Effector memory CD8-positive, alpha-beta T cell (primary cell): ENCODE data around the gene IGHMBP2.
A peak's percentile ranks its signal among the peaks of the same experiment; 100 is the strongest.

Source experiments
- ATAC-seq: fragments of 150-1000 bp; cut with Tn5 transposase; replicated peaks from 2 replicates; pipeline ENCODE4 v1.10.0; 2021; ENCODE audit warnings: mild to moderate bottlenecking, moderate library complexity
- DNase-seq, 3 experiments: peaks; one replicate each; pipeline ENCODE4 v3.0.0; 2021
- H3K27ac Mint-ChIP-seq, 2 donors: one replicate each; pipeline ENCODE4 v1.8.0; 2022; ENCODE audit warnings: mild to moderate bottlenecking in 2 of 2, mixed read lengths in 2 of 2, moderate library complexity in 2 of 2
- H3K27me3 Mint-ChIP-seq, 2 donors: one replicate each; pipeline ENCODE4 v1.8.0; 2022; ENCODE audit warnings: mixed read lengths in 2 of 2
- H3K36me3 Mint-ChIP-seq: one replicate; pipeline ENCODE4 v1.8.0; 2022; ENCODE audit warnings: mild to moderate bottlenecking, moderate library complexity, mixed read lengths; ENCODE audit not compliant: insufficient read depth
- H3K4me1 Mint-ChIP-seq, 2 donors: one replicate each; pipeline ENCODE4 v1.8.0; 2022; ENCODE audit warnings: low read depth in 2 of 2, mixed read lengths in 2 of 2
- H3K4me3 Mint-ChIP-seq, 2 donors: one replicate each; pipeline ENCODE4 v1.8.0; 2022; ENCODE audit warnings: mild to moderate bottlenecking in 2 of 2, mixed read lengths in 2 of 2, moderate library complexity in 2 of 2
- H3K9me3 Mint-ChIP-seq, 2 donors: one replicate each; pipeline ENCODE4 v1.8.0; 2022; ENCODE audit warnings: mixed read lengths in 2 of 2

Gene IGHMBP2

GRCh38 chr11:68897441-68897840 is 6.2 kb upstream of the IGHMBP2 start:
- no peak overlapping the region for H3K27ac Mint-ChIP-seq
- H3K27me3 Mint-ChIP-seq: no peaks in the 10 kb centered on the region
- H3K4me1 Mint-ChIP-seq: peaks cover 9 to 13% of the 10 kb centered on the region in 2 donors
- no peak for ATAC-seq
- DNase-seq: no peak
- no peak overlapping the region for H3K4me3 Mint-ChIP-seq
- H3K9me3 Mint-ChIP-seq: no peaks in the 10 kb centered on the region
- H3K36me3 Mint-ChIP-seq: peaks cover 56% of the 10 kb centered on the region

GRCh38 chr11:68900835-68901381 is 2.8 kb upstream of the IGHMBP2 start:
- no peak for DNase-seq
- H3K36me3 Mint-ChIP-seq: peaks cover 52% of the 10 kb centered on the region
- ATAC-seq: no peak
- H3K4me3 Mint-ChIP-seq: no peak overlapping the region
- H3K4me1 Mint-ChIP-seq: peaks cover 36 to 42% of the 10 kb centered on the region in 2 donors
- no peaks in the 10 kb centered on the region for H3K27me3 Mint-ChIP-seq
- H3K27ac Mint-ChIP-seq: no peak overlapping the region
- H3K9me3 Mint-ChIP-seq: no peaks in the 10 kb centered on the region

- Mint-ChIP-seq H3K27me3 (no peaks in the 10 kb centered on the region), H3K36me3 (peaks cover 39% of the 10 kb centered on the region), H3K4me1 (peaks cover 33 to 44% of the 10 kb centered on the region in 2 donors), H3K27ac (peak overlapping the region; percentile 89 to 98), H3K9me3 (no peaks in the 10 kb centered on the region), H3K4me3 (peak overlapping the region; percentile 94 to 99)
- DNase-seq: peak in 2 of 3 experiments; percentile 13 to 19
- peak; percentile 25 for ATAC-seq
These were observed 657 bp downstream of the IGHMBP2 start for GRCh38 chr11:68904248-68904847.

GRCh38 chr11:68905421-68906360 is 2.0 kb downstream of the IGHMBP2 start:
- Mint-ChIP-seq H3K27me3 (no peaks in the 10 kb centered on the region), H3K4me1 (peaks cover 33 to 44% of the 10 kb centered on the region in 2 donors), H3K4me3 (peak overlapping the region; percentile 94 to 99), H3K36me3 (peaks cover 42% of the 10 kb centered on the region), H3K9me3 (no peaks in the 10 kb centered on the region), H3K27ac (peak overlapping the region; percentile 89 to 98)
- DNase-seq (no peak), ATAC-seq (no peak)

- H3K9me3 Mint-ChIP-seq: no peaks in the 10 kb centered on the region
- ATAC-seq (no peak), DNase-seq (no peak)
- peaks cover 57% of the 10 kb centered on the region for H3K36me3 Mint-ChIP-seq
- no peaks in the 10 kb centered on the region for H3K27me3 Mint-ChIP-seq
- H3K27ac Mint-ChIP-seq: no peak overlapping the region
- H3K4me1 Mint-ChIP-seq: peaks cover 19 to 22% of the 10 kb centered on the region in 2 donors
- no peak overlapping the region for H3K4me3 Mint-ChIP-seq
These were observed 4.6 kb downstream of the IGHMBP2 start for GRCh38 chr11:68908273-68908672.

- no peak overlapping the region for H3K27ac Mint-ChIP-seq
- ATAC-seq (no peak), DNase-seq (no peak)
- H3K4me1 Mint-ChIP-seq: peaks cover 0 to 1% of the 10 kb centered on the region in 2 donors
- H3K4me3 Mint-ChIP-seq: no peak overlapping the region
- H3K27me3 Mint-ChIP-seq: no peaks in the 10 kb centered on the region
- H3K36me3 Mint-ChIP-seq: peaks cover 67% of the 10 kb centered on the region
- no peaks in the 10 kb centered on the region for H3K9me3 Mint-ChIP-seq
These were observed 7.3 kb downstream of the IGHMBP2 start for GRCh38 chr11:68910965-68911364.

- peaks cover 75% of the 10 kb centered on the region for H3K36me3 Mint-ChIP-seq
- H3K4me3 Mint-ChIP-seq: no peak overlapping the region
- no peaks in the 10 kb centered on the region for H3K9me3 Mint-ChIP-seq
- no peaks in the 10 kb centered on the region for H3K27me3 Mint-ChIP-seq
- no peak overlapping the region for H3K27ac Mint-ChIP-seq
- peaks cover 0 to 1% of the 10 kb centered on the region in 2 donors for H3K4me1 Mint-ChIP-seq
- ATAC-seq (no peak), DNase-seq (no peak)
These were observed 8.0 kb downstream of the IGHMBP2 start for GRCh38 chr11:68911731-68912130.

GRCh38 chr11:68912254-68912653 is 8.6 kb downstream of the IGHMBP2 start:
- H3K36me3 Mint-ChIP-seq: peaks cover 80% of the 10 kb centered on the region
- H3K9me3 Mint-ChIP-seq: no peaks in the 10 kb centered on the region
- no peaks in the 10 kb centered on the region for H3K27me3 Mint-ChIP-seq
- no peak overlapping the region for H3K4me3 Mint-ChIP-seq
- DNase-seq (no peak), ATAC-seq (no peak)
- no peak overlapping the region for H3K27ac Mint-ChIP-seq
- peaks cover under 1 to 1% of the 10 kb centered on the region in 2 donors for H3K4me1 Mint-ChIP-seq

GRCh38 chr11:68913188-68913587 is 9.5 kb downstream of the IGHMBP2 start:
- H3K4me3 Mint-ChIP-seq: no peak overlapping the region
- H3K9me3 Mint-ChIP-seq: no peaks in the 10 kb centered on the region
- H3K27ac Mint-ChIP-seq: no peak overlapping the region
- no peak for ATAC-seq
- peaks cover 83% of the 10 kb centered on the region for H3K36me3 Mint-ChIP-seq
- H3K27me3 Mint-ChIP-seq: no peaks in the 10 kb centered on the region
- H3K4me1 Mint-ChIP-seq: peaks cover 1 to 4% of the 10 kb centered on the region in 2 donors
- DNase-seq: no peak

GRCh38 chr11:68914761-68915160 is 11.1 kb downstream of the IGHMBP2 start:
- no peaks in the 10 kb centered on the region for H3K27me3 Mint-ChIP-seq
- ATAC-seq (no peak), DNase-seq (no peak)
- peaks cover 1 to 4% of the 10 kb centered on the region in 2 donors for H3K4me1 Mint-ChIP-seq
- no peaks in the 10 kb centered on the region for H3K9me3 Mint-ChIP-seq
- peaks cover 89% of the 10 kb centered on the region for H3K36me3 Mint-ChIP-seq
- H3K27ac Mint-ChIP-seq: no peak overlapping the region
- H3K4me3 Mint-ChIP-seq: no peak overlapping the region

- no peak overlapping the region for H3K4me3 Mint-ChIP-seq
- ATAC-seq: no peak
- peak overlapping the region in 1 of 2 donors; percentile 51 for H3K27ac Mint-ChIP-seq
- DNase-seq: no peak
- no peaks in the 10 kb centered on the region for H3K27me3 Mint-ChIP-seq
- peaks cover 86% of the 10 kb centered on the region for H3K36me3 Mint-ChIP-seq
- no peaks in the 10 kb centered on the region for H3K9me3 Mint-ChIP-seq
- H3K4me1 Mint-ChIP-seq: peaks cover 1 to 4% of the 10 kb centered on the region in 2 donors
These were observed 12.7 kb downstream of the IGHMBP2 start for GRCh38 chr11:68916439-68916838.

GRCh38 chr11:68923614-68924013 is 19.9 kb downstream of the IGHMBP2 start:
- peaks cover 69% of the 10 kb centered on the region for H3K36me3 Mint-ChIP-seq

GRCh38 chr11:68924073-68924925 is 20.6 kb downstream of the IGHMBP2 start:
- Mint-ChIP-seq H3K9me3 (peaks cover 5 to 9% of the 10 kb centered on the region in 2 donors), H3K4me1 (no peaks in the 10 kb centered on the region), H3K36me3 (peaks cover 62% of the 10 kb centered on the region), H3K4me3 (no peak overlapping the region), H3K27ac (no peak overlapping the region), H3K27me3 (no peaks in the 10 kb centered on the region)
- ATAC-seq (no peak), DNase-seq (no peak)

More at GRCh38 chr11:68923614-68924013, 19.9 kb downstream of the IGHMBP2 start:
- no peak for ATAC-seq
- no peak overlapping the region for H3K4me3 Mint-ChIP-seq
- no peaks in the 10 kb centered on the region for H3K27me3 Mint-ChIP-seq
- no peaks in the 10 kb centered on the region for H3K4me1 Mint-ChIP-seq
- DNase-seq: no peak
- H3K9me3 Mint-ChIP-seq: peaks cover 5 to 9% of the 10 kb centered on the region in 2 donors
- no peak overlapping the region for H3K27ac Mint-ChIP-seq
